ENCODE results near the gene GUSB. TPM values are rescaled to one million over a fixed set of nuclear protein-coding genes. Genes with fewer than 3 reads are reported as not detected.
"Not testable (repeated sequence)": the region's sequence is repeated elsewhere in the genome, so short reads cannot be mapped to it uniquely, and the experiment has no call there.

GUSB gene
- total and polyA plus RNA-seq, 9 donors, result 19.6 to 80.9 (median 37.9) TPM

DNA sequence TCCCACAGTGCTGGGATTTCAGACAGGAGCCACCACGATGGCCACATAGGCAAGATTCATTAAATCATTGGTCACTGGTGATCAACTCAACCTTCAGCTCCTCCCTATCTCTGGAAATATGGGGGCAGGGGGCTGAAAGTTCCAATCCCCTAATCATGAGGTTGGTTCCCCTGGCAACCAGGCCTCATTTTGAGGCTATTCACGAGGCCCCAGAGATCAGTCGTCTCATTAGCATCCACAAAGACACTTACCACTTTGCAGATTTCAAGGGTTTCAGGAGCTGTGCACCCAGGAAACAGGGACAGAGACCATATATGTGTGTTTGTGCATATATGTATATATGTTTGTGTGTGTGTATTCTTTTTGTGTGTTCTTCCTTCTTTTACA is 7.7 kb upstream of the GUSB start:
- intact Hi-C loops (cut with DNase I), result no loop called here
- DNase-seq, result no peak
- 47 to 69% (median 58%) methylated on average over 3 of the region's 3 CpGs for WGBS, 3 donors

DNA sequence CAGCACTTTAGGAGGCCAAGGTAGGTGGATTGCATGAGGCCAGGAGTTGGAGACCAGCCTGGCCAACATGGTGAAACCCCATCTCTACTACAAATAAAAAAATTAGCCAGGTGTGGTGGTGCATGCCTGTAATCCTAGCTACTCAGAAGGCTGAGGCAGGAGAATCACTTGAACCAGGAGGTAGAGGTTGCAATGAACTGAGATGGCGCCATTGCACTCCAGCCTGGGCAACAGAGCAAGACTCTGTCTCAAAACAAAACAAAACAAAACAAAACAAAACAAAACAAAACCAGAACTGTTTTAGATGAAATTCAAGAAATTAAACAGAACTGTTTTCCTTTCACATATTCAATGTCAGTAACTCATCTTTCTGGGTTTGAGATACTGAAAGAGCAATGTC is 6.5 kb upstream of the GUSB start:
- DNase-seq; H3K4me1 ChIP-seq (ENCODE audit: insufficient read depth); H3K9me3 ChIP-seq; H3K36me3 ChIP-seq; H3K4me3 ChIP-seq; H3K27me3 ChIP-seq; H3K27ac ChIP-seq; intact Hi-C loops (cut with DNase I): not testable (repeated sequence)
- 91 to 100% (median 100%) methylated on average over 1 of the region's 1 CpG for WGBS, 3 donors

More for the DNA sequence above, 7.7 kb upstream of the GUSB start:
- no peaks in the 10 kb centered on the region for H3K27me3 ChIP-seq
- H3K27ac ChIP-seq, result no peak overlapping the region
- H3K9me3 ChIP-seq, result no peaks in the 10 kb centered on the region
- H3K4me3 ChIP-seq, result no peak overlapping the region
- TF ChIP-seq, protein P1, sequence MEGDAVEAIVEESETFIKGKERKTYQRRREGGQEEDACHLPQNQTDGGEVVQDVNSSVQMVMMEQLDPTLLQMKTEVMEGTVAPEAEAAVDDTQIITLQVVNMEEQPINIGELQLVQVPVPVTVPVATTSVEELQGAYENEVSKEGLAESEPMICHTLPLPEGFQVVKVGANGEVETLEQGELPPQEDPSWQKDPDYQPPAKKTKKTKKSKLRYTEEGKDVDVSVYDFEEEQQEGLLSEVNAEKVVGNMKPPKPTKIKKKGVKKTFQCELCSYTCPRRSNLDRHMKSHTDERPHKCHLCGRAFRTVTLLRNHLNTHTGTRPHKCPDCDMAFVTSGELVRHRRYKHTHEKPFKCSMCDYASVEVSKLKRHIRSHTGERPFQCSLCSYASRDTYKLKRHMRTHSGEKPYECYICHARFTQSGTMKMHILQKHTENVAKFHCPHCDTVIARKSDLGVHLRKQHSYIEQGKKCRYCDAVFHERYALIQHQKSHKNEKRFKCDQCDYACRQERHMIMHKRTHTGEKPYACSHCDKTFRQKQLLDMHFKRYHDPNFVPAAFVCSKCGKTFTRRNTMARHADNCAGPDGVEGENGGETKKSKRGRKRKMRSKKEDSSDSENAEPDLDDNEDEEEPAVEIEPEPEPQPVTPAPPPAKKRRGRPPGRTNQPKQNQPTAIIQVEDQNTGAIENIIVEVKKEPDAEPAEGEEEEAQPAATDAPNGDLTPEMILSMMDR (IDR thresholded peaks at IDR 0.05), result no peak
- TF ChIP-seq EP300 (IDR thresholded peaks at IDR 0.05) (no peak), POLR2A (IDR thresholded peaks at IDR 0.05) (no peak)
- no peaks in the 10 kb centered on the region for H3K36me3 ChIP-seq
- H3K4me1 ChIP-seq (ENCODE audit: insufficient read depth), result no peaks in the 10 kb centered on the region

- no peak for DNase-seq
- H3K27me3 ChIP-seq, result no peaks in the 10 kb centered on the region
- 81 to 86% (median 81%) methylated on average over 4 of the region's 4 CpGs for WGBS, 3 donors
- TF ChIP-seq EP300 (IDR thresholded peaks at IDR 0.05), result no peak
- TF ChIP-seq, protein P1 (IDR thresholded peaks at IDR 0.05), result no peak
- TF ChIP-seq POLR2A (IDR thresholded peaks at IDR 0.05), result no peak
- H3K4me1 ChIP-seq (ENCODE audit: insufficient read depth), result no peaks in the 10 kb centered on the region
- H3K9me3 ChIP-seq, result no peaks in the 10 kb centered on the region
- no peak overlapping the region for H3K27ac ChIP-seq
- H3K4me3 ChIP-seq, result no peak overlapping the region
- no peaks in the 10 kb centered on the region for H3K36me3 ChIP-seq
- intact Hi-C loops (cut with DNase I), result no loop called here
Measured at GRCh38 chr7:65988084-65988483, 6.1 kb upstream of the GUSB start.

GRCh38 chr7:65983965-65984658 is 2.1 kb upstream of the GUSB start:
- H3K4me1 ChIP-seq (ENCODE audit: insufficient read depth), result peaks cover 5% of the 10 kb centered on the region
- WGBS, 3 donors, result 93% methylated on average over 10 of the region's 10 CpGs
- no peaks in the 10 kb centered on the region for H3K27me3 ChIP-seq
- intact Hi-C loops (cut with DNase I), result no loop called here
- H3K27ac ChIP-seq, result no peak overlapping the region
- DNase-seq, result no peak
- H3K9me3 ChIP-seq, result no peaks in the 10 kb centered on the region
- no peaks in the 10 kb centered on the region for H3K36me3 ChIP-seq
- no peak overlapping the region for H3K4me3 ChIP-seq
- TF ChIP-seq, protein P1 (IDR thresholded peaks at IDR 0.05), result no peak

GRCh38 chr7:65980478-65981250 is 1.3 kb downstream of the GUSB start:
- intact Hi-C loops (cut with DNase I), result no loop called here
- 34 to 46% (median 38%) methylated on average over 10 to 11 of the region's 11 CpGs for WGBS, 3 donors
- H3K9me3 ChIP-seq, result no peaks in the 10 kb centered on the region
- TF ChIP-seq POLR2A (IDR thresholded peaks at IDR 0.05) (no peak), EP300 (IDR thresholded peaks at IDR 0.05) (no peak)
- TF ChIP-seq, protein P1 (IDR thresholded peaks at IDR 0.05), result no peak
- H3K4me3 ChIP-seq, result peak overlapping the region; percentile 94
- H3K27ac ChIP-seq, result no peak overlapping the region
- DNase-seq, result peak in 2 of 5 donors; percentile 35 to 47
- no peaks in the 10 kb centered on the region for H3K36me3 ChIP-seq
- no peaks in the 10 kb centered on the region for H3K27me3 ChIP-seq
- peaks cover 5% of the 10 kb centered on the region for H3K4me1 ChIP-seq (ENCODE audit: insufficient read depth)

All from ovary (tissue), 9 donors.